ENCODE data around the gene LRFN3. TPM values are rescaled to one million over a fixed set of nuclear protein-coding genes. Genes with fewer than 3 reads are reported as not detected.

LRFN3 gene
- total RNA-seq, 2 experiments from 2014 or later, result 2.8 to 6.0 TPM

DNA sequence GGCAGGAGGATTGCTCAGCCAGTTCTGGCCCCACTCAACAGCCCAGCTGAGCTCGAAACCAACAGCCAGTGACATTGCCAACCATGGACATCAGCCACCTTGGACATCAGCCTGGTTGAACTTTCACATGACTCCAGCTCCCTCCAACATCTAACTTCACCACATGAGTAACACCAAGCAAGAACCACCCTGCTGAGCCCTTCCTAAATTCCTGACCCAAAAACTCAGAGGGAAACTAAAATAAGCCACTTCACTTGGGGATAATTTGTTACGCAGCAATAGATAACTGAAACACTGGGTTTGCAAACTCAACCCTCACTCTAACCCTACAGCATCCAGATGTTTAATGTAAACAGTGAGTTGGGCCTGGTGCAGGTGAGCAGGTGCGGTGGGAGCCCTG lies 10.7 kb upstream of the LRFN3 start:
- H3K9me2 ChIP-seq (ENCODE audit: insufficient read depth, low read length), result no peaks in the 10 kb centered on the region
- 0 out of 2 replicates have a peak, but pooled peaks cover 9% of the 10 kb centered on the region for H3K9me3 ChIP-seq (ENCODE audit: low read length)
- no peaks in the 10 kb centered on the region for H4K20me1 ChIP-seq (ENCODE audit: insufficient read depth, low read length)
- BruUV-seq (replicated peaks), result no TSS peak
- no peak overlapping the region for H3K27ac ChIP-seq (ENCODE audit: low read depth, low read length, poor library complexity, severe bottlenecking)
- H3K36me3 ChIP-seq (ENCODE audit: insufficient read depth, low read length), result no peaks in the 10 kb centered on the region
- ChIA-PET CTCF (ENCODE audit: unreplicated experiment) (no interaction called here), POLR2A (interaction anchor here (0.6 to 1.2 kb wide), 3 partner anchors 9 to 278 kb away, joined by 3 to 7 read pairs (median 6); no protein-coding TSS in a partner anchor)
- peaks cover 6% of the 10 kb centered on the region for H3K4me1 ChIP-seq (ENCODE audit: insufficient read depth, low read length, poor library complexity, severe bottlenecking)
- intact Hi-C loops (cut with micrococcal nuclease; ENCODE audit: unreplicated experiment), result no loop called here
- no peaks in the 10 kb centered on the region for H3K79me2 ChIP-seq (ENCODE audit: insufficient read depth, low read depth, low read length)
- no peak for TF ChIP-seq EZH2phosphoT487 (IDR thresholded peaks at IDR 0.05; ENCODE audit: borderline replicate concordance, low read depth, low read length)
- TF ChIP-seq CTCF (conservative IDR thresholded peaks at IDR 0.05; ENCODE audit: low read length), result no peak
- H3K4me3 ChIP-seq (ENCODE audit: low read depth, low read length, poor library complexity, severe bottlenecking), result no peak overlapping the region
- no peak for DNase-seq (ENCODE audit: low spot score)
- H3K4me2 ChIP-seq (ENCODE audit: low read length), result no peak overlapping the region
- H2AFZ ChIP-seq (ENCODE audit: low read length), result no peak overlapping the region

DNA sequence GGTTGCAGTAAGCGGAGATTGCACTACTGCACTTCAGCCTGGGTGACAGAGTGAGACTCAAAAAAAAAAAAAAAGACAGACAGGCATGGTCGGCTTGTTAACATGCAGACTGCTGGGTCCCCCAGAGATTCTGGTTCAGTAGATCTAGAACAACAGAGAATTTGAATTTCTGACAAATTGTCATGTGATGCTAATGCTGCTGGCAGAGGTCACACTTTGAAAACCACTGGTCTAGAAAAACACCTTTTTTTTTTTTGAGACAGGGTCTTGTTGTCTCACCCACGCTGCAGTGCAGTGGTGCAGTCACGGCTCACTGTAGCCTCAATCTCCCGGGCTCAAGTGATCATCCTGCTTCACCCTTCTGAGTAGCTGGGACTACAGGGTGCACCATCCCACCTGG lies 7.7 kb upstream of the LRFN3 start:
- no peak for TF ChIP-seq EZH2phosphoT487 (IDR thresholded peaks at IDR 0.05; ENCODE audit: borderline replicate concordance, low read depth, low read length)
- no peak for TF ChIP-seq CTCF (conservative IDR thresholded peaks at IDR 0.05; ENCODE audit: low read length)
- H3K36me3 ChIP-seq (ENCODE audit: insufficient read depth, low read length), result no peaks in the 10 kb centered on the region
- intact Hi-C loops (cut with micrococcal nuclease; ENCODE audit: unreplicated experiment), result no loop called here
- H3K4me2 ChIP-seq (ENCODE audit: low read length), result no peak overlapping the region
- H4K20me1 ChIP-seq (ENCODE audit: insufficient read depth, low read length), result no peaks in the 10 kb centered on the region
- no peaks in the 10 kb centered on the region for H3K79me2 ChIP-seq (ENCODE audit: insufficient read depth, low read depth, low read length)
- no peak overlapping the region for H3K27ac ChIP-seq (ENCODE audit: low read depth, low read length, poor library complexity, severe bottlenecking)
- no TSS peak for BruUV-seq (replicated peaks)
- 0 out of 2 replicates have a peak, but pooled peaks cover 9% of the 10 kb centered on the region for H3K9me3 ChIP-seq (ENCODE audit: low read length)
- CTCF ChIA-PET (ENCODE audit: unreplicated experiment), result no interaction called here
- POLR2A ChIA-PET, result no interaction called here
- peaks cover 12% of the 10 kb centered on the region for H3K4me1 ChIP-seq (ENCODE audit: insufficient read depth, low read length, poor library complexity, severe bottlenecking)
- no peak overlapping the region for H3K4me3 ChIP-seq (ENCODE audit: low read depth, low read length, poor library complexity, severe bottlenecking)
- H2AFZ ChIP-seq (ENCODE audit: low read length), result peak overlapping the region; percentile 28; the same call in 1 of the 2 replicates
- H3K9me2 ChIP-seq (ENCODE audit: insufficient read depth, low read length), result no peaks in the 10 kb centered on the region
- peak; percentile 20 for DNase-seq (ENCODE audit: low spot score)

- no peaks in the 10 kb centered on the region for H3K36me3 ChIP-seq (ENCODE audit: insufficient read depth, low read length)
- H3K9me3 ChIP-seq (ENCODE audit: low read length), result 0 out of 2 replicates have a peak, but pooled peaks cover 7% of the 10 kb centered on the region
- no peaks in the 10 kb centered on the region for H4K20me1 ChIP-seq (ENCODE audit: insufficient read depth, low read length)
- no TSS peak for BruUV-seq (replicated peaks)
- intact Hi-C loops (cut with micrococcal nuclease; ENCODE audit: unreplicated experiment), result no loop called here
- H3K4me1 ChIP-seq (ENCODE audit: insufficient read depth, low read length, poor library complexity, severe bottlenecking), result peaks cover 12% of the 10 kb centered on the region
- H2AFZ ChIP-seq (ENCODE audit: low read length), result peak overlapping the region; percentile 32; the same call in 1 of the 2 replicates
- H3K27ac ChIP-seq (ENCODE audit: low read depth, low read length, poor library complexity, severe bottlenecking), result no peak overlapping the region
- POLR2A ChIA-PET, result interaction anchor here (1.1 to 1.2 kb wide), 2 partner anchors 27 to 184 kb away, joined by 3 read pairs; partner anchors contain the start of genes PSENEN and U2AF1L4
- CTCF ChIA-PET (ENCODE audit: unreplicated experiment), result no interaction called here
- H3K9me2 ChIP-seq (ENCODE audit: insufficient read depth, low read length), result no peaks in the 10 kb centered on the region
- no peaks in the 10 kb centered on the region for H3K79me2 ChIP-seq (ENCODE audit: insufficient read depth, low read depth, low read length)
- H3K4me2 ChIP-seq (ENCODE audit: low read length), result no peak overlapping the region
- TF ChIP-seq EZH2phosphoT487 (IDR thresholded peaks at IDR 0.05; ENCODE audit: borderline replicate concordance, low read depth, low read length) (no peak), CTCF (conservative IDR thresholded peaks at IDR 0.05; ENCODE audit: low read length) (no peak)
- no peak for DNase-seq (ENCODE audit: low spot score)
- H3K4me3 ChIP-seq (ENCODE audit: low read depth, low read length, poor library complexity, severe bottlenecking), result no peak overlapping the region
Measured at GRCh38 chr19:35929876-35930275, 6.3 kb upstream of the LRFN3 start.

Measured in OCI-LY7 (cell line).